GM13976 (cell line): ENCODE measurements around the gene TTYH3.
A peak's percentile ranks its signal among the peaks of the same experiment; 100 is the strongest.

Experiments
- DNase-seq: peaks from one replicate; pipeline ENCODE4 v3.0.0; 2012; ENCODE audit warnings: low spot score
- CTCF ChIP-seq: IDR thresholded peaks from 2 replicates; pipeline ENCODE4 v1.5.1; 2012; ENCODE audit warnings: borderline replicate concordance, mild to moderate bottlenecking; ENCODE audit not compliant: insufficient read depth; ENCODE audit errors: extremely low read depth, missing control alignments, control extremely low read depth
- in situ Hi-C: fragments of 300-500 bp; cut with MboI; formaldehyde crosslinking; loops from one replicate; pipeline ENCODE4 v1.12.0; 2022; ENCODE audit warnings: low sequenced_read_pairs, mixed read lengths, inconsistent platforms; ENCODE audit not compliant: unreplicated experiment

TTYH3 gene

DNA sequence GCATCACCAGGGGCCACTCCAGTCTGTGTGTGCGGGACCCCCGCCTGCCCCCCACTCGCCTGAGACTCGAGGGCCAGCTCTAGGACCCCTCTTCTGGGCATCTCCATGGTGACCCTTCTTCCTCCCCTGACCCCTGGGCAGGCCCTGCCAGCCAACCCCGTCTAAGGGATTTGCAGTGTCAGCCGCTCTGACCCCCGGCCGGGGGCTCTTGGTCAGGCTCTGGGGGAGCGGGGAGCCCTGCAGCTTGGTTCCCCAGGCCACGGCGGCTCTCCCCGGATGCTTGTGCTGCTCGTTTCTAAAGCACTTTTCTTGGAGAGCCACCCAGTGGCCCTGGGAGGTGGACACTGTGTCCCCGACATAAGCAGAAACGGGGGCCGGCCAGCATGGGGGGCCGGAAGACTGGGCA, 5.3 kb downstream of the TTYH3 start:
- in situ Hi-C loops = no loop called here
- no peak for TF ChIP-seq CTCF
- no peak for DNase-seq

GRCh38 chr7:2637505-2638223, 5.9 kb downstream of the TTYH3 start:
- in situ Hi-C loops = no loop called here
- peak; percentile 75 for DNase-seq
- TF ChIP-seq CTCF = no peak

GRCh38 chr7:2638224-2638991, 6.6 kb downstream of the TTYH3 start:
- no peak for TF ChIP-seq CTCF
- in situ Hi-C loops = no loop called here
- no peak for DNase-seq

DNA sequence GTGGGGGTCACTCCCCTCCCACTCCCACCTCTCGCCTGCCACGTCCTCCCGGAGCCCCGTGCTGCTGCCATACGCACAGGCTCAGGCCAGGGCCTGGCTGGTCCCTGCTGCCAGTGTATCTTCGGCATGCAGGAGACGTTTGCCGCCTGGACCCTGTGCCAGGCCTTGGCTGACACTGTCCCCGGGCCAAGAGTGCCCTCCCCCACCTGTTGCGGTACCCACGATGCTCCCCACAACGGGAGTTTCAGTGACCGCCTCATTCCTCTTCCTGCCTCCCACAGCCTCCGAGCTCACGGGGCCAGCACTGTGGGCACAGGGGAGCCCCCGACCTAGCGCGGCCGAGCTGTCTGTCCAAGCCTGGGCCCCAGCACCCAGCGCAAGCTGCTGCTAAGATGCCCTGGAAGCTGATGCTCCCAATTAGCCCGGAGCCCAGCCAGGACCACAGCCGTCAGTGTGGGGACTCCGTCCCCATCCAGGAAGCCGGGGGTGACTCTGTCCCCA, 7.4 kb downstream of the TTYH3 start:
- no peak for DNase-seq
- in situ Hi-C loops = no loop called here
- TF ChIP-seq CTCF = no peak

- no peak for TF ChIP-seq CTCF
- DNase-seq = no peak
- in situ Hi-C loops = no loop called here
Measured at GRCh38 chr7:2639695-2640481, 8.1 kb downstream of the TTYH3 start.

DNA sequence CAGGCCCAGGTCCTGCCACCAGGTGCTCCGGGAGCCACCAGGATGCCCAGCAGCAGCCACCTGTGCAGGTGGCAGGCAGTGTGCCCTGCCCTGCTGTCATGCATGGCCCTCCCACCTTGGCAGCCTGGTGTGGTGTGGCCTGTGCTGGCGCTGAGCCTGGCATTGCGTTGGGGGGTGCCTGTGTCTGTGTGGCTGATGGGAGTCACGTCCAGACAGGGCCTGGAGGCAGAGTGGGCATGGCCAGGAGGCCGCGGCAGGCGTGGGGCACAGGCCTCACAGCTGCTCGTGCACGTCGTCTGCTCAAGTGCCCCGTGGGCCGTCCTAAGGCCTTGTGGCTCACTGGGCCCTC, 8.7 kb downstream of the TTYH3 start:
- DNase-seq = no peak
- TF ChIP-seq CTCF = no peak
- in situ Hi-C loops = no loop called here
